Measurements from ENCODE around the gene ARID5B.

Gene ARID5B

GRCh38 chr10:61904733-61905725 lies 3.5 kb downstream of the ARID5B start:
- peak; percentile 56 for DNase-seq (ENCODE audit: low spot score)

- no peak for DNase-seq (ENCODE audit: low spot score)
These were observed 4.5 kb downstream of the ARID5B start for GRCh38 chr10:61905837-61906561.

DNA sequence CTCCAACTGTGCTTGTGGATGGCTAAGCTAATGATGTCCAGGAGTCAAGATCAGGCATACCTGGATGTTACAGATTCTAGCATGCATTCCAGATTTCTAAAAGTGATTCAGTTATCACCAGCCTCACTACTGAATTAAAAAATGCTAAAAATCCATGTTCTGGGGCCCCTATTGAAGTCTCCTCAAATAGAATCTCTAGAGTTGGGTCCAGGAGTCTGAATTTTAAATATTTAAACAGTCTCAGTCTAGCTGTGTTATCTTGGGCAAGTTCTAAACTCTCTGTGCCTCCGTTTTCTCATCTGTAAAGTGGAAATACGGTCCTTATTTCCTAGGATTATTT lies 5.0 kb downstream of the ARID5B start:
- DNase-seq (ENCODE audit: low spot score): no peak

- no peak for DNase-seq (ENCODE audit: low spot score)
These were observed 5.5 kb downstream of the ARID5B start for GRCh38 chr10:61907011-61907410.

GRCh38 chr10:61907587-61907986 lies 6.1 kb downstream of the ARID5B start:
- DNase-seq (ENCODE audit: low spot score): no peak

GRCh38 chr10:61910226-61910805 lies 8.8 kb downstream of the ARID5B start:
- DNase-seq (ENCODE audit: low spot score): no peak

GRCh38 chr10:61910894-61911293 lies 9.4 kb downstream of the ARID5B start:
- no peak for DNase-seq (ENCODE audit: low spot score)

GRCh38 chr10:61911425-61911824 lies 9.9 kb downstream of the ARID5B start:
- no peak for DNase-seq (ENCODE audit: low spot score)

DNA sequence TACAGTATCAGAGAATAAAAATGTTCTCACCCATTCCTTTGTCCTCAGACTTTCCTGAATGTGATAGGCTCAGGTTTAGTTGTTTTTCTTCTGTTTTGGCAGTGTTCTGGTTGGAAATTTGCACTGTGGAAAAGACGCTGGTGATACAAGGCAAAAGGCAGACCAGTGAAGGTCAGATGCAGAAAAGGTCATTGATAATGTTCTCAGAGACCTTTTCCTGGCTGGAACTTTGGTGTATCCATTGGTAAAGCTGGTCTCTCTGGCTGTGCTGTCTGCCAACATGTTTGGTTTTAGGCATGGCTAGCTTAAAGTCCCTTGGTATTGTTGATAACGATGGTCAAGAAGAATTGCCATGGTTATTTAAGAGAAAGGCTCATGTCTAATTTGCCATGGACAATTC lies 11.5 kb downstream of the ARID5B start:
- no peak for DNase-seq (ENCODE audit: low spot score)

DNA sequence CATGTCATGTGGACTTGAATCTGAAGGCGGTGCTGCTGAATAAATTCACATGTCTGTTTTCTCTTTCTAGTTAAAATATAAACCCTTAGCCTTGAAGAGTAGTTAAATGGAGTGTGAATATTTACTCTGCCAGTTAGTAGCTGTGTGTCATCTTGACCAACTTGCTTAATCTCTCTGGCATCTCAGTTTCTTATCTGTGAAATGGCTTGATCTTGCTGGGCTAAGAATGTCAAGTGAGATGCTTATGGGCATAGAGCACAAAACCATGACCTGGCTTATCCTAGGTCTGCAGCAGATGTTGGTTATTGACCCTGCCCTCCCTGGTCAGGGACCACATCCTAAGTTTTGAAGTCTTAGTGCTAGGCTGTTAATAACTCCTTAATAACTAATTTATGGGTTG lies 16.6 kb downstream of the ARID5B start:
- DNase-seq (ENCODE audit: low spot score): no peak

- DNase-seq (ENCODE audit: low spot score): no peak
These were observed 17.5 kb downstream of the ARID5B start for GRCh38 chr10:61918989-61919388.

GRCh38 chr10:61919646-61920215 lies 18.2 kb downstream of the ARID5B start:
- no peak for DNase-seq (ENCODE audit: low spot score)

DNA sequence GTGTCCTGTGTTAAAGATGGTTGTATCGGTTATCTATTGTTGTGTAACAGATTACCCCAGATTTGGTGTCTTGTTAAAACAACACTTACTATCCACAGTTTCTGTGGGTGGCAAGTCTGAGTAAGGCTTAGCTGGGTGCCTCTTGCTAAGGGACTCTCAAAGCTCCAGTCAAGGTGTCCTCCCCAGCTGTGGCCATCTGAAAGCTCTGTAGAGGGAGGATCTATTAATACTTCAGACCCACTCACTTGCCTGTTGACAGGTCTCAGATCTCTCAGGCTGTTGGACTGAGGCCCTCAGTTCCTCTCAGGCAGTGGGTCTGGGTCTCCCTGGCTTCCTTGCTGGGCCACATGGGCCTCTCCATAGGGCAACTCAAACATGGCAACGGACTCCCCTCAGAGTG lies 19.6 kb downstream of the ARID5B start:
- DNase-seq (ENCODE audit: low spot score): no peak

DNA sequence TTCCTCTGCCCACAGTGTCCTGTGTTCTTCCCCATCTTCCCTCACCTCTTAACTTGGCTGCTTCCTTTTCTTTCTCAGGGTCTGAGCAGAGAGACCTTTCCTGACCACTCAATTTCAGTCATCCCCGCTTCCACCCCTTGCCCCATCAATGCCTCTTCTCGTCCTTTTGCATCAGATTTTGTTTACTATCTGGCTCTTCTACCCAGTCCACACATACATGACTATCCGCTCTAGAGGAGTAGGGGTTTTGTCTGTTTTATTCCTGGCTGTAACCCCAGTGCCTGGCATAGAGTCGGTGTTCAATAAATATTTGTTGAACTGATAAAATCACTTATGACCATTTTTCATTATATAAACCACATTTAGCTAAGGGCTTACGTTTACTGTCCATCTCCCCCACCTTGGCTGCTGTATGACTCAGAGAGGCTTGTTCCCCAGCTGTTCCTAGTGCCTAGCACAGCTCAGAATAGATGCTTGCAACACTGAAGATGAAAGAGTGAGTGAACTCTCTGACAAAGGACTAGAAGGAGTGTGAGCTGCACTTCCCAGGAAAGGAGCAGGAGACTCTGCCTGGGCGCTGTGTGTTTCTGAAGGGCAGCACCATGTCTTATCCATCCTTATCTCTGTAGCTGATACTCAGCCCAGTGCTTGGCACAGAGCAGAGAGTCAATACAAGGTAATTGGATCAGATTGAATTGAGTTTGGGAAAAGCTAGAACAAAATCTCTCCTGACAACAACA lies 21.9 kb downstream of the ARID5B start:
- no peak for DNase-seq (ENCODE audit: low spot score)

- no peak for DNase-seq (ENCODE audit: low spot score)
These were observed 22.4 kb downstream of the ARID5B start for GRCh38 chr10:61923950-61924274.

DNA sequence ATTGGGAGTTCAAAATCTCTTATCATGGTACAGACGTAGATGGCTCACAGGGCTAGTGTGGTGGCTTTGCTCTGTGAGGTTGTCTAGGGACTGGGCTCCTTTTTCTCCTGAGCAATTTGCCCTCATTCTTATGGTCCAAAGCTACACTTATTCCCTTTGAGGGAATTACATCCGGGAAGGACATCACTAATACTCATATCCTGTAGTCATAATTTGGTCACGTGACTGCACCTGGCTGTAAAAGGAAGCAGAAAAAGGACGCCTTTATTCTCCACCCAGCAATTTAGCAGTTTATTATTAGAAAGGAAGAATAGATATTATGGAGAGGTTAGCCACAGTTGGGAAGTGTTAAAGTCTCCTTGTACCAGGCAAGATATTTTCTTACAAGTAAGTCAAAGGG lies 28.1 kb downstream of the ARID5B start:
- no peak for DNase-seq (ENCODE audit: low spot score)

- DNase-seq (ENCODE audit: low spot score): no peak
These were observed 30.3 kb downstream of the ARID5B start for GRCh38 chr10:61931620-61932332.

DNA sequence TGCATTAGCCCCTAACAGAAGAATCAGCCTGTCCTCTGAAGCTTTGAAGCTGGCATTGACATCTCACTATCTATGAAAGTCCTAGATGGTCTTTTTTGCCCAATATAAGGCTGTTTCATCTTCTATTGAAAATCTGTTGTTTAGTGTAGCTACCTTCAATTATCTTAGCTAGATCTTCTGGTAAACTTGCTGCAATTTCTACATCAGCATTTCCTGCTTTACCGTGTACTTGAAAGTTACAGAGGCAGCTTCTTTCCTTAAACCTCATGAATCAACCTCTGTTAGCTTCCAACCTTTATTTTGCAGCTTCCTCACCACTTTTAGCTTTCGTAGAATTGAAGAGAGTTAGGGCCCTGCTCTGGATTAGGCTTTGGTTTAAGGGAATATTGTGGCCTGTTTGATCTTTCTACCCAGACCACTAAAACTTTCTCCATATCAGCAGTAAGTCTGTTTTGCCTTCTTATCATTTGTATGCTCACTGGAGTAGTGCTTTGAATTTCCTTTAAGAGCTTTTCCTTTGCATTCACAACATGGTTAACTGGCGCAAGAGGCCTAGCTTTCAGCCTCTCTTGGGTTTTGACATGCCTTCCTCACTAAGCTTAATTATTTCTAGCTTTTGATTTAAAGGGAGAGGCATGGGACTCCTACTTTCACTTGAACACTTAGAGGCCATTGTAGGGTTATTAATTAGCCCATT lies 32.5 kb downstream of the ARID5B start:
- DNase-seq (ENCODE audit: low spot score): no peak

DNA sequence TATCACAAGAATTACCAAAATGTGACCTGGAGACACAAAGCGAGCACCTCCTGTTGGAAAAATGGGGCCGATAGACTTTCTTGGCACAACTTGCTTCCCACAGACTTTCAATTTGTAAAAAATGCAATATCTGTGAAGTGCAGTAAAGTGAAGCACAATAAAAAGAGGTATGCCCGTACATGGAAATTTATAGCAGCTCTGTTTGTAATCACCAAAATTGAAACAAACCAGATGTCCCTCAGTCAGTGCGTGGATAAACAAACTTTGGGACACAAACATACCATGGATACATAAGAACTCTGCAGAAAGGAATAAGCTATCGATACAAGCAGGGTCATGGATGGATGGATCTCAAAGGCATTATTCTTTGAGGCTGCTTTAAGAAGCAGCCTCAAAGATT lies 33.6 kb downstream of the ARID5B start:
- DNase-seq (ENCODE audit: low spot score): no peak

GRCh38 chr10:61936770-61937169 lies 35.3 kb downstream of the ARID5B start:
- DNase-seq (ENCODE audit: low spot score): no peak

Data from HuH-7.5 (cell line).